ENCODE data around the gene ATP6AP2.
A peak's percentile ranks its signal among the peaks of the same experiment; 100 is the strongest.
"Not testable (repeated sequence)": the region's sequence is repeated elsewhere in the genome, so short reads cannot be mapped to it uniquely, and the experiment has no call there.

The ATP6AP2 gene
- long read RNA-seq, donor 1, transcript ATP6AP2-217 (9 exons, 2,337 nt), result major isoform, 62 of 87 reads
- long read RNA-seq, donor 1, partial matches to known transcripts, result 14 of 87 reads
- long read RNA-seq, donor 1, other reads (novel, unspliced or antisense), result 0 of 87 reads
- long read RNA-seq, donor 2, transcript ATP6AP2-217 (9 exons, 2,337 nt), result major isoform, 30 of 54 reads
- long read RNA-seq, donor 2, partial matches to known transcripts, result 19 of 54 reads
- long read RNA-seq, donor 2, other reads (novel, unspliced or antisense), result 0 of 54 reads
- long read RNA-seq, donor 3, transcript ATP6AP2-217 (9 exons, 2,337 nt), result major isoform, 16 of 28 reads
- long read RNA-seq, donor 3, partial matches to known transcripts, result 7 of 28 reads
- long read RNA-seq, donor 3, other reads (novel, unspliced or antisense), result 0 of 28 reads
- long read RNA-seq, donor 4, transcript ATP6AP2-217 (9 exons, 2,337 nt), result major isoform, 37 of 63 reads
- long read RNA-seq, donor 4, partial matches to known transcripts, result 17 of 63 reads
- long read RNA-seq, donor 4, other reads (novel, unspliced or antisense), result 0 of 63 reads
- long read RNA-seq, donor 5, transcript ATP6AP2-217 (9 exons, 2,337 nt), result major isoform, 50 of 71 reads
- long read RNA-seq, donor 5, transcript ATP6AP2-212 (1 exons, 544 nt), result minor isoform, 5 of 71 reads
- long read RNA-seq, donor 5, partial matches to known transcripts, result 8 of 71 reads
- long read RNA-seq, donor 5, other reads (novel, unspliced or antisense), result 0 of 71 reads
- long read RNA-seq, donor 6, transcript ATP6AP2-217 (9 exons, 2,337 nt), result major isoform, 39 of 70 reads
- long read RNA-seq, donor 6, partial matches to known transcripts, result 21 of 70 reads
- long read RNA-seq, donor 6, other reads (novel, unspliced or antisense), result 0 of 70 reads
- long read RNA-seq, donor 7, transcript ATP6AP2-217 (9 exons, 2,337 nt), result major isoform, 45 of 83 reads
- long read RNA-seq, donor 7, transcript ATP6AP2-212 (1 exons, 544 nt), result minor isoform, 5 of 83 reads
- long read RNA-seq, donor 7, partial matches to known transcripts, result 28 of 83 reads
- long read RNA-seq, donor 7, other reads (novel, unspliced or antisense), result 0 of 83 reads
- long read RNA-seq, donor 8, transcript ATP6AP2-217 (9 exons, 2,337 nt), result major isoform, 49 of 67 reads
- long read RNA-seq, donor 8, partial matches to known transcripts, result 11 of 67 reads
- long read RNA-seq, donor 8, other reads (novel, unspliced or antisense), result 0 of 67 reads

GRCh38 chrX:40580537-40581335 is at the start of gene ATP6AP2:
Gene ATP6AP2 (plus strand): TSS chrX:40580970. CDS start chrX:40581066, 96 bp downstream.
- DNase-seq, result peak; percentile 88

- peak; percentile 75 for DNase-seq
Observed at GRCh38 chrX:40531056-40531826, 49.5 kb upstream of the ATP6AP2 start.

GRCh38 chrX:40537310-40537709 is 43.5 kb upstream of the ATP6AP2 start:
- no peak for DNase-seq

GRCh38 chrX:40538406-40538805 is 42.4 kb upstream of the ATP6AP2 start:
- peak; percentile 19 for DNase-seq

GRCh38 chrX:40539214-40540142 is 41.3 kb upstream of the ATP6AP2 start:
- peak; percentile 7 for DNase-seq

- no peak for DNase-seq
Observed at GRCh38 chrX:40542208-40542607, 38.6 kb upstream of the ATP6AP2 start.

- no peak for DNase-seq
Observed at GRCh38 chrX:40542972-40543371, 37.8 kb upstream of the ATP6AP2 start.

GRCh38 chrX:40543661-40544328 is 37.0 kb upstream of the ATP6AP2 start:
- peak; percentile 33 for DNase-seq

GRCh38 chrX:40544343-40545266 is 36.2 kb upstream of the ATP6AP2 start:
- DNase-seq, result peak; percentile 12

- DNase-seq, result no peak
Observed at GRCh38 chrX:40546870-40547269, 33.9 kb upstream of the ATP6AP2 start.

GRCh38 chrX:40550066-40550465 is 30.7 kb upstream of the ATP6AP2 start:
- no peak for DNase-seq

GRCh38 chrX:40552768-40553167 is 28.0 kb upstream of the ATP6AP2 start:
- no peak for DNase-seq

GRCh38 chrX:40558590-40558989 is 22.2 kb upstream of the ATP6AP2 start:
- no peak for DNase-seq

- no peak for DNase-seq
Observed at GRCh38 chrX:40563784-40564183, 17.0 kb upstream of the ATP6AP2 start.

- DNase-seq, result no peak
Observed at GRCh38 chrX:40564447-40564846, 16.3 kb upstream of the ATP6AP2 start.

- DNase-seq, result no peak
Observed at GRCh38 chrX:40570346-40571093, 10.2 kb upstream of the ATP6AP2 start.

GRCh38 chrX:40571164-40571563 is 9.6 kb upstream of the ATP6AP2 start:
- not testable (repeated sequence) for DNase-seq
